GM12878 (cell line): ENCODE measurements around the gene ZXDC.

Experiments
- CREM ChIP-seq: IDR thresholded peaks from 2 replicates; pipeline ENCODE4 v1.6.1; 2014; ENCODE audit warnings: antibody characterized with exemption, low read depth
- EGR1 ChIP-seq, 2 experiments: IDR thresholded peaks; 1 replicate in 1 of 2; 2 replicates in 1 of 2; pipeline ENCODE4 v1.6.1; 2011 to 2012; ENCODE audit warnings: low read depth in 2 of 2, low read length in 2 of 2, borderline replicate concordance in 1 of 2, mild to moderate bottlenecking in 1 of 2, moderate library complexity in 1 of 2
- ESRRA ChIP-seq: IDR thresholded peaks from 2 replicates; pipeline ENCODE4 v1.6.1; 2012; ENCODE audit warnings: mild to moderate bottlenecking, low read length, improper control_type of control experiment
- ZNF274 ChIP-seq: IDR thresholded peaks from one replicate; pipeline ENCODE4 v1.8.0; 2011; ENCODE audit not compliant: insufficient read length, insufficient read depth
- ZZZ3 ChIP-seq: IDR thresholded peaks from 2 replicates; pipeline ENCODE4 v1.6.1; 2011; ENCODE audit warnings: low read depth; ENCODE audit not compliant: control insufficient read depth, insufficient read length
- TF ChIP-seq, protein P1 (sequence below), 3 experiments: IDR thresholded peaks in 2 of 3; conservative IDR thresholded peaks in 1 of 3; 2 replicates each; pipeline ENCODE4 v1.5.1; 2011; ENCODE audit warnings: low read depth in 3 of 3, low read length in 3 of 3, mild to moderate bottlenecking in 3 of 3, control low read depth in 2 of 3, moderate library complexity in 2 of 3, inconsistent platforms in 1 of 3, mixed read lengths in 1 of 3; ENCODE audit not compliant: control insufficient read depth in 2 of 3, insufficient read depth in 1 of 3; ENCODE audit errors: extremely low read depth in 1 of 3

DNA sequence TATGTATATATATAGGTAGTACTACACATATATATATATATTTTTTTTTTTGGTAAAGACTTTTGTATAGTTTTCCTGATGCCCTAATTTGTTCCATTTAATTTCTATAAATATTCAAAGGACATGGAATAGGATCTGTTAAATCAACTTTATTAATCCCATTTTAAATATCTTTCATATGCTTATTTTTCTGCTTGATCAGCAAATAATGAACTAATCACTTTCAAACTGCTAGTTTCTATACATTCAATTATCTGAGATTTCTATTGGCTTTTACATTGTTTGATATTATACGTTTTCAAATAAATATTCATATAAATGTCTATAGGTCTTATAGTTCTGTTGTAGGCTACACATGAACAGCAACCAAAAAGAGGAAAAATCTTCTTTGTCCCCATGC lies 21.7 kb downstream of the ZXDC start:
- TF ChIP-seq ZZZ3 (no peak), EGR1 (IDR thresholded peaks at IDR 0.05; ENCODE audit: borderline replicate concordance in 1 of 2, low read depth in 2 of 2, low read length in 2 of 2) (no peak), CREM (no peak), ESRRA (no peak), ZNF274 (no peak)
- TF ChIP-seq, protein P1, sequence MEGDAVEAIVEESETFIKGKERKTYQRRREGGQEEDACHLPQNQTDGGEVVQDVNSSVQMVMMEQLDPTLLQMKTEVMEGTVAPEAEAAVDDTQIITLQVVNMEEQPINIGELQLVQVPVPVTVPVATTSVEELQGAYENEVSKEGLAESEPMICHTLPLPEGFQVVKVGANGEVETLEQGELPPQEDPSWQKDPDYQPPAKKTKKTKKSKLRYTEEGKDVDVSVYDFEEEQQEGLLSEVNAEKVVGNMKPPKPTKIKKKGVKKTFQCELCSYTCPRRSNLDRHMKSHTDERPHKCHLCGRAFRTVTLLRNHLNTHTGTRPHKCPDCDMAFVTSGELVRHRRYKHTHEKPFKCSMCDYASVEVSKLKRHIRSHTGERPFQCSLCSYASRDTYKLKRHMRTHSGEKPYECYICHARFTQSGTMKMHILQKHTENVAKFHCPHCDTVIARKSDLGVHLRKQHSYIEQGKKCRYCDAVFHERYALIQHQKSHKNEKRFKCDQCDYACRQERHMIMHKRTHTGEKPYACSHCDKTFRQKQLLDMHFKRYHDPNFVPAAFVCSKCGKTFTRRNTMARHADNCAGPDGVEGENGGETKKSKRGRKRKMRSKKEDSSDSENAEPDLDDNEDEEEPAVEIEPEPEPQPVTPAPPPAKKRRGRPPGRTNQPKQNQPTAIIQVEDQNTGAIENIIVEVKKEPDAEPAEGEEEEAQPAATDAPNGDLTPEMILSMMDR (IDR thresholded peaks at IDR 0.05 in 2 of 3, conservative IDR thresholded peaks at IDR 0.05 in 1 of 3; ENCODE audit: control insufficient read depth in 2 of 3, extremely low read depth in 1 of 3, insufficient read depth in 1 of 3, low read depth in 3 of 3, low read length in 3 of 3) = no peak
